Ishikawa (cell line): ENCODE measurements around the gene MYMK.

Experiments
- TAF1 ChIP-seq: IDR thresholded peaks from 2 replicates; pipeline ENCODE4 v1.6.1; 2012; ENCODE audit warnings: low read depth, mild to moderate bottlenecking
- YY1 ChIP-seq: IDR thresholded peaks from 2 replicates; pipeline ENCODE4 v1.6.1; 2012; ENCODE audit warnings: low read depth

DNA sequence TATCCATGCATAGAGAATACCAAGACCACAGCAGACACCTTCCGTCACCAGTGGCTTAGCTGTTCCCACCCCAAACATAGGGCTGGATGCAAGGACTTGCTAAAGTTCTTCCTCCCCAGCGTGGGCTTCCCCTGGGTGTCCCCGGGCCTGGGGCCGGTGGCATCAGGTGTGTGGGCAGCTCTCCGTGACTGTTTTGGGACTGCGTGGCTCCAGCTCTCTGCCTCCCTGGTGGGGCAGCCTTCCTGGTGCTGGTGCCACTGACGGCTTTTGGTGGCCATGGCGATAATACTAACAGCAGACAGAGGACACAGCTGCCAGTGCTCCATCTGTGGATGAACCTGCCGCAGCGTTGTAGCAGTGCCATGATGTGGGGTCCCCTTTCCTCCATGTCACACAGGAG is 60.1 kb downstream of the MYMK start:
- TF ChIP-seq YY1 (no peak), TAF1 (no peak)
